IPS-15b (cell line): ENCODE results near the gene MNDA.

Experiments used
- H3K27me3 ChIP-seq: one replicate; pipeline ENCODE4 v1.6.1; 2013; ENCODE audit warnings: low read length; ENCODE audit not compliant: control insufficient read depth, insufficient read depth
- H3K36me3 ChIP-seq: one replicate; pipeline ENCODE4 v1.6.1; 2013; ENCODE audit warnings: low read length; ENCODE audit not compliant: control insufficient read depth, insufficient read depth
- H3K4me1 ChIP-seq: one replicate; pipeline ENCODE4 v1.6.1; 2013; ENCODE audit warnings: mild to moderate bottlenecking, low read length; ENCODE audit not compliant: control insufficient read depth, insufficient read depth
- H3K4me3 ChIP-seq: one replicate; pipeline ENCODE4 v1.5.1; 2013; ENCODE audit warnings: low read depth, low read length
- H3K9ac ChIP-seq: one replicate; pipeline ENCODE4 v1.6.1; 2013; ENCODE audit warnings: low read depth, mild to moderate bottlenecking, low read length
- H3K9me3 ChIP-seq: one replicate; pipeline ENCODE4 v1.6.1; 2013; ENCODE audit warnings: mild to moderate bottlenecking, low read length; ENCODE audit not compliant: control insufficient read depth, insufficient read depth

The MNDA gene

GRCh38 chr1:158812336-158812735 lies 18.8 kb upstream of the MNDA start:
- Histone ChIP-seq H3K9me3 (no peaks in the 10 kb centered on the region), H3K27me3 (no peaks in the 10 kb centered on the region), H3K4me3 (no peak overlapping the region), H3K4me1 (no peaks in the 10 kb centered on the region), H3K9ac (no peak overlapping the region), H3K36me3 (no peaks in the 10 kb centered on the region)

GRCh38 chr1:158813164-158813563 lies 18.0 kb upstream of the MNDA start:
- Histone ChIP-seq H3K27me3 (no peaks in the 10 kb centered on the region), H3K36me3 (no peaks in the 10 kb centered on the region), H3K9me3 (no peaks in the 10 kb centered on the region), H3K4me3 (no peak overlapping the region), H3K9ac (no peak overlapping the region), H3K4me1 (no peaks in the 10 kb centered on the region)

GRCh38 chr1:158814970-158815369 lies 16.2 kb upstream of the MNDA start:
- no peaks in the 10 kb centered on the region for H3K9me3 ChIP-seq
- no peaks in the 10 kb centered on the region for H3K36me3 ChIP-seq
- H3K9ac ChIP-seq, result no peak overlapping the region
- no peaks in the 10 kb centered on the region for H3K27me3 ChIP-seq
- no peak overlapping the region for H3K4me3 ChIP-seq
- H3K4me1 ChIP-seq, result no peaks in the 10 kb centered on the region

GRCh38 chr1:158818560-158818959 lies 12.6 kb upstream of the MNDA start:
- no peak overlapping the region for H3K9ac ChIP-seq

GRCh38 chr1:158818975-158819431 lies 12.1 kb upstream of the MNDA start:
- no peak overlapping the region for H3K9ac ChIP-seq
- no peaks in the 10 kb centered on the region for H3K4me1 ChIP-seq
- no peaks in the 10 kb centered on the region for H3K9me3 ChIP-seq
- H3K27me3 ChIP-seq, result no peaks in the 10 kb centered on the region
- no peaks in the 10 kb centered on the region for H3K36me3 ChIP-seq
- no peak overlapping the region for H3K4me3 ChIP-seq

More at GRCh38 chr1:158818560-158818959, 12.6 kb upstream of the MNDA start:
- no peak overlapping the region for H3K4me3 ChIP-seq
- no peaks in the 10 kb centered on the region for H3K9me3 ChIP-seq
- no peaks in the 10 kb centered on the region for H3K36me3 ChIP-seq
- H3K27me3 ChIP-seq, result no peaks in the 10 kb centered on the region
- H3K4me1 ChIP-seq, result no peaks in the 10 kb centered on the region

- Histone ChIP-seq H3K9ac (no peak overlapping the region), H3K4me1 (no peaks in the 10 kb centered on the region), H3K4me3 (no peak overlapping the region), H3K27me3 (no peaks in the 10 kb centered on the region), H3K9me3 (no peaks in the 10 kb centered on the region), H3K36me3 (no peaks in the 10 kb centered on the region)
Observed at GRCh38 chr1:158819461-158820443, 11.4 kb upstream of the MNDA start.

GRCh38 chr1:158821723-158822122 lies 9.4 kb upstream of the MNDA start:
- H3K27me3 ChIP-seq, result no peaks in the 10 kb centered on the region
- H3K9ac ChIP-seq, result no peak overlapping the region
- no peak overlapping the region for H3K4me3 ChIP-seq
- H3K4me1 ChIP-seq, result no peaks in the 10 kb centered on the region
- no peaks in the 10 kb centered on the region for H3K36me3 ChIP-seq
- H3K9me3 ChIP-seq, result no peaks in the 10 kb centered on the region

- Histone ChIP-seq H3K9me3 (peaks cover 4% of the 10 kb centered on the region), H3K4me3 (no peak overlapping the region), H3K36me3 (no peaks in the 10 kb centered on the region), H3K9ac (no peak overlapping the region), H3K27me3 (no peaks in the 10 kb centered on the region), H3K4me1 (no peaks in the 10 kb centered on the region)
Observed at GRCh38 chr1:158830074-158830677, 975 bp upstream of the MNDA start.

GRCh38 chr1:158833264-158833663 lies 2.1 kb downstream of the MNDA start:
- Histone ChIP-seq H3K36me3 (no peaks in the 10 kb centered on the region), H3K4me3 (no peak overlapping the region), H3K27me3 (no peaks in the 10 kb centered on the region), H3K9me3 (peaks cover 4% of the 10 kb centered on the region), H3K4me1 (no peaks in the 10 kb centered on the region), H3K9ac (no peak overlapping the region)

GRCh38 chr1:158836038-158836437 lies 4.9 kb downstream of the MNDA start:
- Histone ChIP-seq H3K9ac (no peak overlapping the region), H3K27me3 (no peaks in the 10 kb centered on the region), H3K9me3 (no peaks in the 10 kb centered on the region), H3K36me3 (no peaks in the 10 kb centered on the region), H3K4me1 (no peaks in the 10 kb centered on the region), H3K4me3 (no peak overlapping the region)

- Histone ChIP-seq H3K9me3 (no peaks in the 10 kb centered on the region), H3K27me3 (no peaks in the 10 kb centered on the region), H3K4me1 (no peaks in the 10 kb centered on the region), H3K9ac (no peak overlapping the region), H3K36me3 (no peaks in the 10 kb centered on the region), H3K4me3 (no peak overlapping the region)
Observed at GRCh38 chr1:158838660-158839059, 7.5 kb downstream of the MNDA start.

- Histone ChIP-seq H3K9me3 (no peaks in the 10 kb centered on the region), H3K4me3 (no peak overlapping the region), H3K36me3 (no peaks in the 10 kb centered on the region), H3K9ac (no peak overlapping the region), H3K4me1 (no peaks in the 10 kb centered on the region), H3K27me3 (no peaks in the 10 kb centered on the region)
Observed at GRCh38 chr1:158839566-158839965, 8.4 kb downstream of the MNDA start.
